Breast epithelium (tissue), 4 donors: Measurements from ENCODE around the gene ZNF552. TPM values are rescaled to one million over a fixed set of nuclear protein-coding genes. Genes with fewer than 3 reads are reported as not detected.
"Not testable (repeated sequence)": the region's sequence is repeated elsewhere in the genome, so short reads cannot be mapped to it uniquely, and the experiment has no call there.

Experiments used
- DNase-seq, 2 donors: peaks; one replicate each; pipeline ENCODE4 v3.0.0-alpha.2; 2019; ENCODE audit warnings: low spot score in 2 of 2
- H3K27ac ChIP-seq, 2 donors: fragments of 200-600 bp; sonication (generic) in 1 of 2; one replicate each; pipeline ENCODE4 v1.5.1; 2016 to 2019; ENCODE audit warnings: mild to moderate bottlenecking in 1 of 2
- H3K27me3 ChIP-seq, 2 donors: fragments of 200-600 bp; sonication (generic) in 1 of 2; one replicate each; pipeline versions ENCODE4 v1.5.1 to v1.6.0; 2017 to 2019; ENCODE audit warnings: control low read depth in 1 of 2, mild to moderate bottlenecking in 1 of 2
- H3K36me3 ChIP-seq: fragments of 200-600 bp; one replicate; pipeline ENCODE4 v1.5.1; 2019
- H3K4me1 ChIP-seq, 2 donors: fragments of 200-600 bp; sonication (generic); one replicate each; pipeline ENCODE4 v1.5.1; 2016 to 2019; ENCODE audit warnings: control low read depth in 1 of 2
- H3K4me3 ChIP-seq, 3 donors: fragments of 200-600 bp; sonication (generic); 1 replicate in 2 of 3; 2 replicates in 1 of 3; pipeline ENCODE4 v1.5.1; 2016 to 2019; ENCODE audit warnings: mild to moderate bottlenecking in 3 of 3, moderate library complexity in 2 of 3
- H3K9me3 ChIP-seq, 2 donors: fragments of 200-600 bp; sonication (generic) in 1 of 2; one replicate each; pipeline ENCODE4 v1.5.1; 2016 to 2019; ENCODE audit warnings: control low read depth in 1 of 2
- CTCF ChIP-seq, 3 donors: fragments of 450-650 bp; IDR thresholded peaks; one replicate each; pipeline ENCODE4 v1.5.1; 2016 to 2017; ENCODE audit warnings: antibody characterized with exemption in 3 of 3, mild to moderate bottlenecking in 3 of 3, moderate library complexity in 3 of 3
- POLR2A ChIP-seq: fragments of 450-650 bp; IDR thresholded peaks from one replicate; pipeline ENCODE4 v1.6.1; 2016; ENCODE audit warnings: antibody characterized with exemption, mild to moderate bottlenecking, moderate library complexity
- POLR2AphosphoS5 ChIP-seq, 3 donors: sonication (generic); formaldehyde crosslinking; IDR thresholded peaks; one replicate each; pipeline ENCODE4 v1.6.1; 2017; ENCODE audit warnings: antibody characterized with exemption in 3 of 3
- intact Hi-C: fragments of 100-400 bp; cut with DNase I; formaldehyde crosslinking; loops from one replicate; pipeline ENCODE4 v1.15.1; 2023; ENCODE audit warnings: low total_unique reads
- total RNA-seq, 3 donors: library from RNA; depleted of rRNA; stranded (reverse); fragments of >200 nt; gene quantifications; one replicate each; pipeline ENCODE4 v1.1.0, GENCODE V29; 2016

Gene ZNF552
- total RNA-seq, 3 donors from 2014 or later, result 4.0 to 71.4 (median 54.9) TPM

- Histone ChIP-seq H3K27ac (no peak overlapping the region), H3K27me3 (no peaks in the 10 kb centered on the region), H3K36me3 (no peaks in the 10 kb centered on the region), H3K4me1 (no peaks in the 10 kb centered on the region), H3K9me3 (peaks cover 0 to 10% of the 10 kb centered on the region in 2 donors), H3K4me3 (no peak overlapping the region)
- no peak for TF ChIP-seq CTCF (IDR thresholded peaks at IDR 0.05)
- no peak for TF ChIP-seq POLR2AphosphoS5 (IDR thresholded peaks at IDR 0.05)
- no peak for TF ChIP-seq POLR2A
- intact Hi-C loops, result no loop called here
- DNase-seq, result no peak
These were observed 26.5 kb upstream of the ZNF552 start for GRCh38 chr19:57841122-57841763.

GRCh38 chr19:57838622-57839191 lies 24.0 kb upstream of the ZNF552 start:
- H3K27ac ChIP-seq, H3K27me3 ChIP-seq, intact Hi-C loops, H3K36me3 ChIP-seq, H3K4me3 ChIP-seq, H3K4me1 ChIP-seq, H3K9me3 ChIP-seq, DNase-seq: not testable (repeated sequence)

GRCh38 chr19:57836991-57837390 lies 22.3 kb upstream of the ZNF552 start:
- H3K27me3 ChIP-seq, H3K9me3 ChIP-seq, H3K4me1 ChIP-seq, DNase-seq, H3K36me3 ChIP-seq, intact Hi-C loops, H3K27ac ChIP-seq, H3K4me3 ChIP-seq: not testable (repeated sequence)

GRCh38 chr19:57830071-57830602 lies 15.4 kb upstream of the ZNF552 start, which contains the start of gene ZNF587B:
Gene ZNF587B (plus strand): TSS chr19:57830299. CDS start chr19:57830529, 230 bp downstream.
- peak in 1 of 3 donors; percentile 38 for TF ChIP-seq CTCF (IDR thresholded peaks at IDR 0.05)
- TF ChIP-seq POLR2AphosphoS5 (IDR thresholded peaks at IDR 0.05), result no peak
- H3K27ac ChIP-seq, result peak within 1 kb of the TSS; percentile 46 to 53
- intact Hi-C loops, result no loop called here
- no peaks in the 10 kb centered on the region for H3K4me1 ChIP-seq
- no peaks in the 10 kb centered on the region for H3K36me3 ChIP-seq
- peak within 1 kb of the TSS; percentile 29 to 61 (median 48) for H3K4me3 ChIP-seq
- H3K9me3 ChIP-seq, result peaks cover 0 to 24% of the 10 kb centered on the region in 2 donors
- DNase-seq, result peak; percentile 62 to 64
- H3K27me3 ChIP-seq, result no peaks in the 10 kb centered on the region

- H3K4me1 ChIP-seq, result no peaks in the 10 kb centered on the region
- H3K9me3 ChIP-seq, result peaks cover 0 to 24% of the 10 kb centered on the region in 2 donors
- intact Hi-C loops, result no loop called here
- no peaks in the 10 kb centered on the region for H3K36me3 ChIP-seq
- no peak overlapping the region for H3K4me3 ChIP-seq
- DNase-seq, result no peak
- H3K27me3 ChIP-seq, result no peaks in the 10 kb centered on the region
- TF ChIP-seq POLR2A, result no peak
- TF ChIP-seq CTCF (IDR thresholded peaks at IDR 0.05), result no peak
- TF ChIP-seq POLR2AphosphoS5 (IDR thresholded peaks at IDR 0.05), result no peak
- no peak overlapping the region for H3K27ac ChIP-seq
These were observed 14.6 kb upstream of the ZNF552 start for GRCh38 chr19:57829316-57829715.

- Histone ChIP-seq H3K4me1 (peaks cover 0 to 4% of the 10 kb centered on the region in 2 donors), H3K27me3 (no peaks in the 10 kb centered on the region), H3K36me3 (no peaks in the 10 kb centered on the region), H3K9me3 (peaks cover 0 to 18% of the 10 kb centered on the region in 2 donors), H3K4me3 (no peak overlapping the region), H3K27ac (no peak overlapping the region)
- intact Hi-C loops, result no loop called here
- DNase-seq, result no peak
- TF ChIP-seq POLR2AphosphoS5 (IDR thresholded peaks at IDR 0.05) (no peak), POLR2A (no peak), CTCF (IDR thresholded peaks at IDR 0.05) (no peak)
These were observed 10.8 kb upstream of the ZNF552 start for GRCh38 chr19:57825511-57825910.

- DNase-seq, H3K27me3 ChIP-seq, H3K27ac ChIP-seq, H3K9me3 ChIP-seq, H3K4me1 ChIP-seq, intact Hi-C loops, H3K36me3 ChIP-seq, H3K4me3 ChIP-seq: not testable (repeated sequence)
These were observed 8.9 kb upstream of the ZNF552 start for GRCh38 chr19:57823608-57824007.

GRCh38 chr19:57823155-57823554 lies 8.4 kb upstream of the ZNF552 start:
- H3K27me3 ChIP-seq, H3K9me3 ChIP-seq, intact Hi-C loops, H3K27ac ChIP-seq, H3K4me3 ChIP-seq, H3K4me1 ChIP-seq, H3K36me3 ChIP-seq, DNase-seq: not testable (repeated sequence)

- H3K36me3 ChIP-seq, H3K4me3 ChIP-seq, H3K27me3 ChIP-seq, DNase-seq, H3K4me1 ChIP-seq, intact Hi-C loops, H3K27ac ChIP-seq, H3K9me3 ChIP-seq: not testable (repeated sequence)
These were observed 6.8 kb upstream of the ZNF552 start for GRCh38 chr19:57821501-57821900.
